Germinal center (tissue), 1 donor: ENCODE data around the gene PFKP.
"Not testable (repeated sequence)": the region's sequence is repeated elsewhere in the genome, so short reads cannot be mapped to it uniquely, and the experiment has no call there.

Experiments
- DNase-seq: peaks from one replicate; pipeline ENCODE4 v3.0.0; 2012; ENCODE audit warnings: mixed read lengths, low spot score

The PFKP gene

GRCh38 chr10:3159152-3159551 lies 91.8 kb downstream of the PFKP start:
- no peak for DNase-seq

GRCh38 chr10:3162533-3162932 lies 95.2 kb downstream of the PFKP start:
- no peak for DNase-seq

- no peak for DNase-seq
Observed at GRCh38 chr10:3163879-3164278, 96.5 kb downstream of the PFKP start.

DNA sequence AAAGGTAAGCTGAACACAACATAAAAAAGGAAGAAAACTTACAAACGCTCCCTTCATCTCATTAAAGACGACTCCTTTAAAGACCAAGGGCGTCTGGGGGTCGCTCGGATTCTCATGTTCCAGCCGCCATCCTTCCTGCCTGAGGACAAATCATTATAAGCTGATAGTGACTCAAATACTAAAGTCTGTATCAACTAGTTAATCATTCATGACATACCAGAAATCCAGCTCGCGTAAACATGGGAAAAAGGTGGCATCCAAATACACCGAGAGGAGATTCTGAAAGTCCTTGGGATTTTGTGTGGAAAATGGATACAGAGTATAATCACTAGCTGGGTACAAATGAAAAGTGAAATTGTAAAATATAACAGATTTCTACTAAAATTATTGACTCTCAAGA lies 97.8 kb downstream of the PFKP start:
- no peak for DNase-seq

GRCh38 chr10:3166496-3167290 lies 99.3 kb downstream of the PFKP start:
- DNase-seq, result no peak

DNA sequence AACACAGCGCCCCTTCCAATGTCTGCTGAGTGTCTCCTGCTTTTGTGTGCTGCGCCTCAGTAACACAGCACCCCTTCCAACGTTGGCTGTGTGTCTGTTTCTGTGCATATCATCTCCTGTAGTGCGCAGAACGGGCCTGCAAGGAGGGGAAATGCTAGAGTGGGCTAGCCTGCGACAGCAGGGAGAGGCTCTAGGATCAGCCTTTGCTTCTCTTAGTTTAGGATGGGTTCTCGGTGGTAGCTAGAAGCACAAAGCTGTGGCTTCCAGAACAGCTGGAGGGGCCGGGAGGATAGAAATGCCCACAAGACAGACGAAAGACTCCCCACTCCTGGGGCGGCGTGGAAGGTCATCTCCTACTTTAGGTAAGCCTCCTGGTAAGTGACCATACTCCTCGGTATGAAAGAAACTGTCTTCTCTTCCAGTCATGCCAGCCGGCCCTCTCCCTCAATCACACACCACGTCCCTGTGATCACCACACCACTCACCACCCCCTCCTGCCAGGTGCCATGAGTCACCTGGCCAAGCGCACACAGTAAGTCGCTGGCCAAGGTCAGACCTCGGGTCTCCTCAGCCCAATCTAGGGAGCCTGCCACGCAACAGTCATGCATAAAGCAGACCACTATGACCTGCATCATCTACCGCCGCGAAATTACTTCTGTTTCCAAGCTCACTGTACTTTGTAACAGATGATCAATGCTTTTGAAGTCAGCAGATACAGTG lies 100.4 kb downstream of the PFKP start:
- DNase-seq, result no peak

- DNase-seq, result no peak
Observed at GRCh38 chr10:3169271-3169670, 101.9 kb downstream of the PFKP start.

DNA sequence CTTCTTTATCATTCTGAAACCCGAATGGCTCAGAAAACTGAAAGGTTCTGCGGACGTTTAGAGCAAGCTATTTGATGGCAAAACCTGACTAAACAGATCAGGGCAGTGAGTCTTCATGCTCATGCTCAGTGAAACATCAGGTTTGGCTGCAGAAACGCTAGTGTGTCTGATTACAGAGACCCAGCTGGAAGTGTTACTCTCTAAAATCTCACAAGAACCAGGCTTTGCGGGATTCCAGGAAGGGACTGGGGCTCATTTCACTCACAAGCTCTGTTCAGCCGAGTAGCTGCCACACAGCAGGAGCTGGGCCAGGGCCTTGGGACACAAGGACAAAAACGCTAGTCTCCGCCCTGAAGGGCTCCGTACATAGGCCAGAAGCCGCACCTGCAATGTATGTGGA lies 102.3 kb downstream of the PFKP start:
- DNase-seq, result no peak

DNA sequence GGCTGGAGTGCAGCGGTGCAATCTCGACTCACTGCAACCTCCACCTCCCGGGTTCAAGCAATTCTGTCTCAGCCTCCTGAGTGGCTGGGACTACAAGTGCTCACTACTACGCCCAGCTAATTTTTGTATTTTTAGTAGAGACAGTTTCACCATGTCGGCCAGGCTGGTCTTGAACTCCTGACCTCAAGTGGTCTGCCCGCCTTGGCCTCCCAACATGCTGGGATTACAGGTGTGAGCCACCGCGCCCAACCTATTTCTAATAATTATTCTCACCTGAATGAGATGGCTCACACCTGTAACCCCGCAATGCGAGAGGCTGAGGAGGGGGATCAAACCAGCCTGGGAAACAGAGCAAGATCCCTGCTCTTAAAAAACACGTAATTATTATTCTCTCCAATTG lies 104.1 kb downstream of the PFKP start:
- DNase-seq, result not testable (repeated sequence)

DNA sequence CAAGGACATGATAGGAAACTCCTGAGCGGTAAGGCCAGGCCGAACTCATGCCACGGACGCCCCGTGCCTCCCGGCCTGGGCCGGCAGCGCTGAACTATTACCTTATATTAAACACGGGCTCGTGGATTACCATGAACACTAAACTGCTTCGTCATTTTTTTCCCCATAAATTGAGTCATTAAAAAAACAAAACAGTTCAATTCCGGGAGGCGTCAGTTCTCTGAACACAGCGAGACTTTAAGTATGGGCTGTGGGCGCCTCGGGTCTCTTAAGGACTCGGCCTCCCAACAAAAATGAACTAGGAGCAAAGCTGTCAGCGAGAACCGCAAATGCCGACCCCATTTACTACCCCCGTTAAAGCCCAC lies 104.7 kb downstream of the PFKP start:
- DNase-seq, result no peak

GRCh38 chr10:3172446-3173170 lies 105.3 kb downstream of the PFKP start, which contains the start of gene PITRM1:
Gene PITRM1 (minus strand): TSS chr10:3172782. CDS start chr10:3172772, 10 bp downstream.
- DNase-seq, result peak; percentile 99

- peak; percentile 87 for DNase-seq
Observed at GRCh38 chr10:3173171-3173878, 106.0 kb downstream of the PFKP start.

GRCh38 chr10:3178042-3178441 lies 110.7 kb downstream of the PFKP start:
- DNase-seq, result peak; percentile 47

DNA sequence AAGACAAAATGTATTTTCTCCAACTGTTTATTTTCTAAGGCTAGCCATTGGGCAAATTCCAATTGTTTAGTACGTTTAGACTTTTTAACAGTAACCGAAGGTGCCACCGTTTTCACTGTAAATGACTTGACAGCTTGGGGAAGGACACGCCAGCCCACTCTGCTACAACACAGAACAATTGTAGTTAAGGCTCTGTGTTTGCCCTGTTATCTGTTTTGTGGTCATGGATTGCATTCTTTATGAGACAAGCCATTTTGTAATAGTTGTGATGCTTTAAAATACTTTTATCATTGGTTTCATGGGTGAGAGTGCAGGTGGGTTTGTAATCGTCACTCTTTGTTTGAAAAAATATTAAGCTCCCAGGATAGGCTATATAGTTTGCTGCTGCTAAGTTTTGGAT lies 111.8 kb downstream of the PFKP start:
- no peak for DNase-seq

GRCh38 chr10:3180355-3181025 lies 113.1 kb downstream of the PFKP start:
- no peak for DNase-seq

GRCh38 chr10:3185386-3185785 lies 118.0 kb downstream of the PFKP start:
- DNase-seq, result no peak

GRCh38 chr10:3186368-3186767 lies 119.0 kb downstream of the PFKP start:
- no peak for DNase-seq
